SH-SY5Y (cell line): ENCODE data around the gene ARRDC3.

Source experiments
- GATA2 ChIP-seq: IDR thresholded peaks from 2 replicates; pipeline ENCODE4 v1.6.1; 2011; ENCODE audit warnings: mild to moderate bottlenecking, low read depth, low read length
- GATA3 ChIP-seq: IDR thresholded peaks from 2 replicates; pipeline ENCODE4 v1.6.1; 2011; ENCODE audit warnings: low read depth, mild to moderate bottlenecking, low read length, moderate library complexity

The ARRDC3 gene

GRCh38 chr5:91378752-91379211 is 4.3 kb downstream of the ARRDC3 start:
- TF ChIP-seq GATA2 (no peak), GATA3 (no peak)

GRCh38 chr5:91374893-91375520 is 8.1 kb downstream of the ARRDC3 start:
- TF ChIP-seq GATA3 (no peak), GATA2 (no peak)

DNA sequence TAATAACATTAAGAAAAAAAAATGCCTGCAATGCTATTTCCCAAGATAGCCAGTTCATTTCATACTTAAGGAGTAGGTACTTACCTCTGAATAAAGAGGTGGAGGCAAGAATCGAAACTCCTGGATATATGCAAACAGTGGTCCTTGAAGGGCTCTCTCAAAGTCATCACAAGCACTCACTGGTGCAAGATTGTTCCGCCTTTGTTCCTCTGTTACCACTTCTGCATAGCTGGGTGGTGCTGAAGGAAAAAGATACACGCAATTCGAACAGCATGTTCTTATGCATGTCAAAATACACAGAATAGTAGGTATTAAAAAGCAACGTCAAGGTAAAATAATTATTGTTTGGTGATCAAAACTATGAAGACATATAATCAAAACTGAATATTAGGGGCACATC is 9.5 kb downstream of the ARRDC3 start:
- TF ChIP-seq GATA3 (no peak), GATA2 (no peak)

DNA sequence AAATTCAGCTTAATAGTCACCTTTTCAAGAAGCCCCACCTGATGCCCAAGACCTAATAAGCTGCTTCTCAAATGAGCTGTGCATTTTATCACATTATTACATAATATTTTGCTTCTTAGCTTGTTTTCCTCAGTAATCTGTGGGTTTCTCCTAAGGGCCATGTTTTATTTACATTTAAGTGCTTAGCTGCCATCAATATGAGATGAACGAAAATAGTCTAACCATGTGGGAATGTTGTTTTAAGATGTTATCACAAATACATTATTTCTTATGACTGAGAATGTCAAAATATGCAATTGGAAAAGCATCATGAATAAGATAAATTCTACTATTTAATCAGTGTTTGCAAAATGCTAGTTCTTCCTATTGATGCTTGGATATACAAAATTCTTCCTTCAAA is 10.1 kb downstream of the ARRDC3 start:
- no peak for TF ChIP-seq GATA2
- no peak for TF ChIP-seq GATA3

- no peak for TF ChIP-seq GATA3
Observed at GRCh38 chr5:91369480-91369879, 13.6 kb downstream of the ARRDC3 start.

GRCh38 chr5:91367908-91368648 is 15.0 kb downstream of the ARRDC3 start:
- TF ChIP-seq GATA2, result no peak
- TF ChIP-seq GATA3, result no peak

- TF ChIP-seq GATA2 (no peak), GATA3 (no peak)
Observed at GRCh38 chr5:91367344-91367743, 15.8 kb downstream of the ARRDC3 start.

- TF ChIP-seq GATA3 (no peak), GATA2 (no peak)
Observed at GRCh38 chr5:91366551-91366950, 16.6 kb downstream of the ARRDC3 start.

DNA sequence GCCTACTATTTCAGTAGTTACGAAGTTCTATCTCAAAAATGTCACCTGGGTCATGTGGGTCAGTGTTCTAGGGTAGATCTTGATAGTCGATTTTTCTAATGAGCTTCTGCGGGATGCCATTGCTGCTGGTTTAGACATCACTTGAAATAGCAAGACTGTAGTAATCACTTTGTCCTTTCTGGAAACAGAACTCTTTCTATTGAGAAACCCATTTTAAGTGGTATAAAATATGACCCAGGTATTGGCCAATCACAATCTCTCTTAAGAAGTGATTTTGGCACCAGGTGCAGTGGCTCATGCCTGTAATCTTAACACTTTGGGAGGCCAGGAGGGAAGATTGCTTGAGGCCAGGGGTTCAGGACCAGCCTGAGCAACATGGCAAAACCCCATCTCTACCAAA is 17.6 kb downstream of the ARRDC3 start:
- TF ChIP-seq GATA2, result no peak
- no peak for TF ChIP-seq GATA3

GRCh38 chr5:91362935-91363334 is 20.2 kb downstream of the ARRDC3 start:
- TF ChIP-seq GATA2 (no peak), GATA3 (no peak)

GRCh38 chr5:91361790-91362189 is 21.3 kb downstream of the ARRDC3 start:
- TF ChIP-seq GATA2 (no peak), GATA3 (no peak)

- no peak for TF ChIP-seq GATA2
- no peak for TF ChIP-seq GATA3
Observed at GRCh38 chr5:91361055-91361701, 21.9 kb downstream of the ARRDC3 start.

DNA sequence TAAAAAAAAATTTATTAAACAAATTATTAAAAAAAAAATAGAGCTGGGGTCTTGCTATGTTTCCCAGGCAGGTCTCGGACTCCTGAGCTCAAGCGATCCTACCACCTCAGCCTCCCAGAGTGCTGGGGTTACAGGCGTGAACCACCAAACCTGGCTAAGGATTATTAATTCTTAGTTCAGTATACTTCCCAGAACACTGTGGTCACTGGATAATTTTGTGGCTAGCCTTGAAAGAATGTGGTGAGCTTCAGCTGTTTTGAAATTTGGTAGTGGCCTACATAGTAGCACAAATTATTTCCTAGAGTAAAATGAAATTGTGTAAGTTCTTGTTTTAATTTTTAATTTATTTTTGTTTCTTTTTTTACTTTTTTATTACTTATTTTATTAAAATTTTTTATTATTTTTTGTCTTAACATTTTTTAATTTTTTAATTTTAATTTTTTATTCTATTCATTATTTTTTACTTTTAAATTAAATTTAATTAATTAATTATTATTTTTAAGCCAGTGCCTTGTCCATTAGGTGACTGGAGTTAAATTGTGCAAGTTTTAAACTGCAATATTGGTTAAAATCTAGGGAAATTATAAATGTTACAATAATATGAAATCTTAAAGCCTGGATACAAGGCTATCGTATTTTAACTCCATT is 23.0 kb downstream of the ARRDC3 start:
- no peak for TF ChIP-seq GATA3
- TF ChIP-seq GATA2, result no peak

GRCh38 chr5:91357806-91358205 is 25.3 kb downstream of the ARRDC3 start:
- TF ChIP-seq GATA3 (no peak), GATA2 (no peak)

- TF ChIP-seq GATA2, result no peak
- TF ChIP-seq GATA3, result no peak
Observed at GRCh38 chr5:91357012-91357634, 26.0 kb downstream of the ARRDC3 start.
